HG03045 (cell line): ENCODE data around the gene FANCD2.
"Not testable (repeated sequence)": the region's sequence is repeated elsewhere in the genome, so short reads cannot be mapped to it uniquely, and the experiment has no call there.

Experiments
- ATAC-seq: cut with Tn5 transposase; IDR thresholded peaks from one replicate; pipeline ENCODE4 v1.9.1; 2021; ENCODE audit warnings: mild to moderate bottlenecking, moderate library complexity; ENCODE audit not compliant: unreplicated experiment

FANCD2 gene

DNA sequence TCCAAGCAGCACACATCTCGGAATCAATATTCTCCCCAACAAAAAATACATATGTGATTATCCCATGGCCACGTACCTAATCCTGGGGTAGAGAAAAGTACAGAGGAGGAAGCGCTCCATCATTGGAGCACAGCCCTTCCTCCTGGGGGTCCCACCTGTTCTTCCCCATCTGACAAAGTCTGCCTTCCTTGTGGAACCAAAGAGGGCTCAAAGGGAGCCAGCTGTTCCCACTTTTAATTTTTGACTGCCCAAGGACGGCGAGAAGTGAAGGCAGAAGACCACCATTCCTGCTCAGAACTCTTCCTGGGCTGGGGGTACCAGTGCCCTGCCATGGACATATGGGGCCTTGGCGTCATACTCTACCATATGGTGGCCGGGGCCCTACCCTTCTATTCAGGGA is 14.1 kb upstream of the FANCD2 start:
- ATAC-seq, result no peak

DNA sequence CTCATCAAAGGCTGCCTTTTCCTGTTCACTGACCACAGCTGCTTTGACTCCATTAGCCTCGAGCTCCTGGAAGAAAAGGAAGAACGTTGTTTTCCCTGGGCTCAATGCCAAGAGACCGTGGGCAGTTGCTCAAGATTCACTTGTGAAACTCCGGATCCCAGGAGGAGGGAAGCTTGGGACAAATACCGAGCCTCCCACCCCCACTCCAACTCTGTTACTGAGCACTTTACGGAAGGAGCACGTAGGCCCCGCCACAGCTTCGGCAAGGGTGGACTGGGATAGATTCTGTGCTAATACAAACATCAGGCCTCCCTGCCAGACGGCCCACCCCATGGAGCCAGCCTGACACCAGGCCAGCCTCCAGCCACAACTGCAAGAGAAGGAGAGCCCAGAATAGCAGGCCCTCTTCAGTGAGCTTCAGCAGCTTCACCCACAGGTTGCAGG is 10.8 kb upstream of the FANCD2 start:
- ATAC-seq, result no peak

DNA sequence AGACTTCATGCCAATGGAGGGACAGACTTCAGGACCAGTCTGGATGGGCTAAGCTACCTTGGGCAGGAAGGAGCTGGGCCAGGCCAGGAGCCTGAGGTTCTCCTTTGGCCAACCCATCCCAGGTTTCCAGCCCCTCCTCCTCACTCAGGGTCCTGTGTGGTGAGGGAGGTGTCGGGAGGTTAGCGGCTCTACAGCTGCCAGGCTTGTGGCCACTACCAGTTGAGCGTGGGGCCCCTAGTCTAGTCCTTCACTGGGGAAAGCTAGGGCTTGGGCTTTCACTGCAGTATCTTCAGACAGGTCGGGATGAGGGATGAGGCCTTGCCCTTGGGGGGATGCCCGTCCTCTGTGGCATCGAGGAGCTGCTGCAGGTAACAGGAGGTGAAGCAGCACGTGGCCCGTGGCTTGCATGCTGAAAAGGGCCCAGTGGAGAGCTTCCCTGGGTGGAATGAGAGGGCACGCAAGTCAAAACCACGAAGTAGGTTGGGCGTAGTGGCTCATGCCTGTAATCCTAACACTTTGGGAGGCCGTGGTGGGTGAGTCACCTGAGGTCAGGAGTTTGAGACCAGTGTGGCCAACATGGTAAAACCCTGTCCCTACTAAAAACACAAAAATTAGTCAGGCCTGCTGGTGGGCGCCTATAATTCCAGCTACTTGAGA is 8.5 kb upstream of the FANCD2 start:
- ATAC-seq, result no peak

DNA sequence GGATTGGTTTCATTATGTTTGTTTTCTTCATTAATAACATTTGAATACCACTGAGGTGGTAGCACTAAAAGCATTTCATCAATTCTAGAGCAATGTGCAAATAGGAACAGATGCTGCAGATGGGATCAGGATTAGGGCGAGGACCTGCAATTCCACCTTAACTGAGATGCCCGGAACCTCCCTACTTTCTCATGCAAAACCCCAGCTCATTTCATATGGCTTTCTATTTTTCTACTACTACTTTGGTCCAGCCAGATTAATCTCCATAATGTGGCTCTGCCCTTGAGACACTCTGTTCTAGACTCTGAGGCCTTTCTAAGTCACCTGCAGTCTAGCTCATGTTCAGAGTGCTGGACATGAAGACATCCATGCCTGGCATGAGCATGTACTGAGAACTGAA is 7.4 kb upstream of the FANCD2 start:
- ATAC-seq, result not testable (repeated sequence)

DNA sequence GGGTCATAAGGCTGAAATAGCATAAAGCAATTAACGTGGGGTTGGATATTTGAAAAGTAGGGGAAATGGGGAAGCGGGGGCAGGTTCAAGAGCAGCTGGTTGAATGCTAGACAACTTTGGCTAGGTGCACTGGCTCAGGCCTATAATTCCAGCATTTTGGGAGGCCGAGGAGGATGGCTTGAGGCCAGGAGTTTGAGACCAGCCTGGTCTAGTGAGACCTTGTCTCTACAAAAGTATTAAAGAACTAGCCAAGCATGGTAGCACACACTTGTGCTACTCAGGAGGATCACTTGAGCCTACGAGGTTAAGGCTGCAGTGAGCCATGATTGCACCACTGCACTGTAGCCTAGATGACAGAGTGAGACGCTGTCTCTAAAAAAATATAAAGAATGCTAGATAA is 6.9 kb upstream of the FANCD2 start:
- no peak for ATAC-seq

DNA sequence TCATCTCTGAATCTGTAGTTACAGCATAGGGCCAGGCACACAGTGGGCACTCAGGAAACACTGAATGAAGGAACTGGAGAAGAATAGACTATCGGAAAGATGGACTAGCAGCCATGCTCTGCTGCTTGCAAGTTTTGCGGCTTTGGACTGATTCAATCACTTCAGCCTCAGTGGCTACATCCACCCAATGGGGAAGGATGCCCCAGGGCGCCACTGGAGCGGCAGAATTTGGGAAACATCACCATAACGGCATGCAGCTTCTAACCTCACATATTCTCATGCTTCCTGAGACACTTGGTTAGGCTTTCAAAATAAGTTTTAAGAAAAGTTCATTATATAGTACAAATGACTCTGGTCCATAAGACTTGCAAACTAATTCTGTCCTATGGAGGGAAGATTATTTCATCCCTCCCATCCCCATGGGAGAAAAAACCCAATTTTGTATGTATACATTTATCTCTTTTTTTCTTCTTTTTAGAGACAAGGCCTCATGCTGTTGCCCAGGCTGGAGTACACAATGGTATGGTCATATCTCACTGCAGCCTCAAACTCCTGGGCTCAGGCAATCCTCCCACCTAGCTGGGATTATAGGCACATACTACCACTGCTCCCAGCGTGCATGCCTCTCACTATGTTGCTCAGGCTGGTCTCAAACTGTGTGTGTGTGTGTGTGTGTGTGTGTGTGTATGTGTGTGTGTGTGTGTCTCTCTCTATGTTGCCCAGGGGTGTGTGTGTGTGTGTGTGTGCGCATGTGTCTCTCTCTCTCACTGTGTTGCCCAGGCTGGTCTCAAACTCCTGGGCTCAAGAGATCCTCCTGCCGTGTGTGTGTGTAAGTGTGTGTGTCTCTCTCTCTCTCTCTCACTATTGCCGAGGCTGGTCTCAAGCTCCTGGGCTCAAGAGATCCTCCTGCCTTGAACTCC is 4.1 kb upstream of the FANCD2 start:
- ATAC-seq, result no peak

DNA sequence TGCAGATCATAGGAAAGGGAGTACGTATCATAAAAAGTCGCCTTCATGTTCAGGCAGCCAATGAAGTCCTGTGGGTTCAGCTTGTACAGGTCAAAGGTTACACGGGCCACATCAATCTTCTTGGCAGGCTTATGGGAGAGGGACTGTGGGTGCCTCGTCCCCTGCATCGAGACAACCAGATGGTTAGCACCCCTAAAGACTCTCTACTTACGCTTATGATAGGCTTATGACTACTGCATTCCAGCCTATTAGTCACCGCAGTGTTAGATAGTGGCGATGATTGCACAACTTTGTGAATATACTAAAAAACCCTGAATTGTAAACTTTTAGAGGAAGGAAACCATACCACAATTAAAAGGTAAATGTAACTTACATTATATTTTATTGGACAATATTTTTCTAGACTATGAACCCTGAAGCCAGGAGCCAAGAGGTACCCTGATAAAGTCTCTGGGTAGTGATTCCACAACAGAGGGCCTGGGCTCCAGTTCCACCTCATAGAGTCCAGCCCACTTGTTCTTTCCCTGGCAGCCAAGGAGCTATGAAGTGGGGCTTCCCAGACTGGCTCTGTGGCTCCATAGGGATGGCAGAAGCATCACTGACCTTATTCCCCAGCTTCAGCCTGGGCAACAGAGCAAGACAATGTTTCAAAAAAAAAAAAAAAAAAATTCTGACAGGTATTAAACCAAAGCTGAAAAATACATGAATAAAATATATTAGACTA is 2.5 kb upstream of the FANCD2 start:
- ATAC-seq, result no peak

DNA sequence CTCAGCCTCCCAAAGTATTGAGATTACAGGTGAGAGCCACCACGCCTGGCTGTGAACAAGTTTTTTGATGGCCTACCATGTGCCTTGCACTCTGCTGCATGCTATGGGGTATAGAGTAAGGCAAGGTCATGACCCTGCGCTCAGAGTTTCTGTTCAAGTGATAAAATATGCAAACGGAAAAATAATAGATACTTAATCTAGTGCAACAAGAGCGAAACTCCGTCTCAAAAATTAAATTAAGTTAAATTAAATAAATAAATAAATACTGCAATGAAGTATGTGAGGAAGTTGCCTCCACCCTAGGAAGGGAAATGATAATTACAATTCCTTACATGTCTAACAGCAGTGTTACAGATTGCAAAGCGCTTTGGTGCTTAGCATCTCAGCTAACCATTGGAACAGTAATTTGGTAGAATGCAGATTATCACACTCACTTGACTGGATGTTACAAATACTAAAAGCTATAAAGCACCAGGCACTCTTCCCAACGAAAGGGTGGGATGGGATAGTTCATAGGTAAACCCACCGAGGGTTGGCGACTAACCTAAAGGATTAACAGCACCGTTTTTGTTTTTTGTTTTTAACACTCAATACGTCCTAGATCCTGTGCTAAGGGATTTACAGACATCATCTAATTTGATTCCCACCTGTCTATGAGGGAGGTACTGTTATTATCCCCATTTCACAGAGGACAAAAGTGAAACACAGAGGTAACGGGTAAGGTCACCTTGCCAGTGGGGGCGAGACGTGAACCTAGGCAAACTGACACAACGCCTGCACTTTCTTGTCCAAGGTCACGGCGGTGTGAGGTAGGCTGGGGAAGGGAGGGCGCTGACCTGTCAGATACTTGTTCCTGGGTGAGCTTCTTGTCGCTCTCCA is 793 bp upstream of the FANCD2 start:
- no peak for ATAC-seq

DNA sequence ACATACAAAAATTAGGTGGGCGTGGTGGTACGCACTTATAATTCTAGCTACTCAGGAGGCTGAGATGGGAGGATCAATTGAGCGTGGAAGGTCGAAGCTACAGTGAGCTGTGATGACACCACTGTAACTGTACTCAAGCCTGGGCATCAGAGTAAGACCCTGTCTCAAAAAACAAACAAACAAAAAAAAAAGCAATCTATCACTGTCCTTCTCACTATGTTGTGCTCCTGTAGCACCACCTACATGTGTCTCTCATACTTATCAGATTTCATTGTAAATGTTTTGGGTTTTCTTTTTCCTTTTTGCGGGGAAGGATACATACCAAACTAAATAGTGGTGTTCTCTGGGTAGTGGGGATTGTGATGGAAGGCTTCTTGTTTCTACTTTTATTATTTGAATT is 14.8 kb downstream of the FANCD2 start:
- no peak for ATAC-seq

DNA sequence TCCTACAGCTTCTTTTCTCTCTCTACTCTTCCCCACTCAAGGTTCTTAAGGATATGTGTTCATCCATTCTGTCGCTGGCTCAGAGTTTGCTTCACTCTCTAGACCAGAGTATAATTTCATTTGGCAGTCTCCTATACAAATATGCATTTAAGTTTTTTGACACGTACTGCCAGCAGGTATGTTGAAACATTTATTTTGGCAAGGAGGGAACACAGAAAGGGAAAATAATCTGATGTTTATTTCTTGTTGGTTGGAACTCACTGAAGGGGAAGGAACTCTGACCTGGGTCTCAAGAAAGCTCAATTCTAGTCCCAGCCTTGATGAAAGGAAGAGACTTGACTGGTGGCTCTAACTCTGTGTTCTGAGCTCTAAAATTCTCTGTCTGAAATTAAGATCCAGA is 21.6 kb downstream of the FANCD2 start:
- ATAC-seq, result no peak

DNA sequence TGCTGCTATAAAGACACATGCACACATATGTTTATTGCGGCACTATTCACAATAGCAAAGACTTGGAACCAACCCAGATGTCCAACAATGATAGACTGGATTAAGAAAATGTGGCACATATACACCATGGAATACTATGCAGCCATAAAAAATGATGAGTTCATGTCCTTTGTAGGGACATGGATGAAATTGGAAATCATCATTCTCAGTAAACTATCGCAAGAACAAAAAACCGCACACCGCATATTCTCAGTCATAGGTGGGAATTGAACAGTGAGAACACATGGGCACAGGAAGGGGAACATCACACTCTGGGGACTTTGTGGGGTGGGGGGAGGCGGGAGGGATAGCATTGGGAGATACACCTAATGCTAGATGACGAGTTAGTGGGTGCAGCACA is 26.8 kb downstream of the FANCD2 start:
- not testable (repeated sequence) for ATAC-seq

DNA sequence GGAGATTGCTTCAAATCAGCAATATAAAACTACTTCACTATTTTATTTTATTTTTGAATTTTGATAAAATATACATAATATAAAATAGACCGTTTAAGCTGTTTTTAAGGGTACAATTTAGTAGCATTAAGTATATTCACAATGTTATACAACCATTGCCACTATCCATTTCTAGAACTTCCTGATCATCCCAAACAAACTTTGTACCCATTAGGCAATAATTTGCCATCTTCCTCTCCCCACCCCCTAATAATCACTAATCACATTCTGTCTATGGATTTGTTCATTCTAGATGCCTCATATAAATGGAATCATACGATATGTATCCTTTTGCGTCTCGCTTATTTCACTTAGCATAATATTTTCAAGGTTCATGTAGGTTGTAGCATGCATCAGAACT is 28.9 kb downstream of the FANCD2 start:
- ATAC-seq, result no peak

DNA sequence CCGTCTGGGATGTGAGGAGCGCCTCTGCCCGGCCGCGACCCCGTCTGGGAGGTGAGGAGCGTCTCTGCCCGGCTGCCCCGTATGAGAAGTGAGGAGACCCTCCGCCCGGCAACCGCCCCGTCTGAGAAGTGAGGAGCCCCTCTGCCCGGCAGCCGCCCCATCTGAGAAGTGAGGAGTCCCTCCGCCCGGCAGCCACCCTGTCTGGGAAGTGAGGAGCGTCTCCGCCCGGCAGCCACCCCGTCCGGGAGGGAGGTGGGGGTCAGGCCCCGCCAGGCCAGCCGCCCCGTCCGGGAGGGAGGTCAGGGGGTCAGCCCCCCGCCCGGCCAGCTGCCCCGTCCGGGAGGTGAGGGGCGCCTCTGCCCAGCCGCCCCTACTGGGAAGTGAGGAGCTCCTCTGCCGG is 43.8 kb downstream of the FANCD2 start:
- ATAC-seq, result not testable (repeated sequence)

DNA sequence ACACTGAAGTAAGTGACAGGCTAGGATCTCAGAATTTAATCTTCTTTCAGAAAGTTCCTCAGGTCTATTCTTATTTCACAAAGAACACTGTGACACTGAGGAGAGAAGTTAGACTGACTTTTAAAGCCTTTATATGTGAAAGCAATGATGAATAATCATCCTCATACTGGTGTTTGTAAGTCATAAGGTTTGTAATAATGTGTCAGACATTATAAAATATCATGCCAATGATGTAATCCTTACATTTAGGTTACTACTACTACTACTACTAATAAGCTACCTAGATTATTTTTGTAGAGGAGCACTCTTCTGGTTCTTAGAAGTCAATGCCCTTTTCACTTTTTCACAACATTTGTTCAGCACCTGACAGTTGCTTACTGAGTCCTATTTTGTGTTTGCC is 48.4 kb downstream of the FANCD2 start:
- no peak for ATAC-seq

DNA sequence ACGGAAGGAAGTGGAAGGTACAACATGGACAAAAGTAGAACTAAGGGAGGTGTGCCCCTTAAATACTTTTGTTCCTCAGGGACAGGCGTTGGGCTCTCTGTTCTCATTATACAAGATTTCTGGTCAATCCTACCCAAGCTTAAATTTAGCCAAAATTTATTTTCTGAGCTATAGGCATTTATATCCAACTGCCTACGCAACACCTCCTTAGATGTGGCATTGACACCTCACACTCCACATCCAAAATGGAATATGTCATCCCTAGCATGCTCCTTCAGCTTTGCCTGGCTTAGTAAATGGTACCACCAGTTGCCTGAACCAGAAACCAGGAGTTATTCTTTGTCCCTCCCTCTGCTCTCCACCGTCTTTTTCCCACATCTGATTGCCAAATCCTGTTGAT is 55.6 kb downstream of the FANCD2 start:
- ATAC-seq, result no peak

DNA sequence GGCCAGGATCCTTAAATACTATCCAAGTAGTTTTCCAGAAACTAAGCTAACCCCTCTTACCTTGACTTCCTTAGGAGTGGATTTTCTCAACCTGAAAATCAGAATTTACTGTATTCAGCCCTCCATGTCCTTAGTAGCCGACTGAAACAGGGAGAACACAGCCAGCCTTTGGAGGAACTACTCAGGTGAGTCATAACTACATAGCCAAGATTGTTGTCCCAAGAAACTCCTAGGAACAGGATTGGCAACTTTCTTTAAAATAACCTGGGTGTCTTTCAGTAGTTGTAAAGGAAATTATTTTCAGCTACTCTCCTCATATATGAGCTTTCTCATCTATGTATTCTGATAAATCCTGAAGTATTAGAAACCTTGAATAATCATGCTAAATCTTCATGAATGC is 59.5 kb downstream of the FANCD2 start:
- ATAC-seq, result no peak

DNA sequence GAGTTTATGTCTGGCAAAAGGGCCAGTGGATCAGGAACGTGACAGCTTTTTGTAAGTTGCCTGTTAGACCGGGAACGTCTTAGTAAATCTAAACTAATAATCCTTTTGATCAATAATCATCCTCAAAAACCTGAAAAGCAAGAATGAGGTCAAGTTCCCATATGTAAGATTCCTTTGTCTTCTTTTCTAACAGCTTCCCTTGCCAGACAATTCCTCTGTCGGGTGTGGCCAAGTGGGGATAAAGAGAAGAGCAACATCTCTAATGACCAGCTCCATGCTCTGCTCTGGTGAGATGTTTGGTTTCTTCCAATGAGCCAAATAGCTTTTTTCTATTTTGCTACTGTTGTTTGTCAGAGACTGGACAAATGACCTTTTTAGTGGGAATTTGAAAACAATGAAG is 62.0 kb downstream of the FANCD2 start:
- no peak for ATAC-seq

DNA sequence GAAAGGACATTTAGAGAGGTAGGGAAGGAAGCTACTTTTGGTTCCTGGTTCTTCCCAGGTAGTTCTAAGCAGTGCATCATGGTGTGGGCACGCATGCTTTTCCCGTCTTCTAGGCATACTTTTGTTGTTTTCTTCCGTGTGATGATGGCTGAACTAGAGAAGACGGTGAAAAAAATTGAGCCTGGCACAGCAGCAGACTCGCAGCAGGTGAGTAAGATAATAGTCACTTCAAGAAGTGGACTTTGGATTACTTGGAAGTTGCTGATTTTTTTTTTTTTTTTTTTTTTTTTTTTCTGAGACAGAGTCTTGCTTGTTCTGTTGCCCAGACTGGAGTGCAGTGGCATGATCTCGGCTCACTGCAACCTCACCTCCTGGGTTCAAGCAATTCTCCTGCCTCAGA is 63.9 kb downstream of the FANCD2 start:
- no peak for ATAC-seq

DNA sequence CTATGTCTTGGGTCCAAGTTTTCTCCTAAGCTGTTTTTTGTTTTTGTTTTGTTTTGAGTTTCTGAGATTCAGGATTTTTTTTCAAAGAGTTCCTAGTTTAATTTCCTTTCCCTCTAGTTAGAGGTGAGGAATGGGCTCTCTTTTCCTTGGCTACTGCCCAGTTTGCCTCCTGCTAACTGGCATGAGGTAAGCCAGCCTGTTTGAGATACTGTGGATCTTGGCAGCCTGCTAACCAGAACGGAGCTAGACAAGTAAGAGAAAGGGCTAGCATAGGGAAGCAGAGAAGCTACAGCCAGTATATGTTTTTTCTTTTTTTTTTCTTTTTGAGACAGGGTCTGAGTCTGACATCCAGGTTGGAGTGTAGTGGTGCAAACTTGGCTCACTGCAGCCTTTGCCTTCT is 64.5 kb downstream of the FANCD2 start:
- not testable (repeated sequence) for ATAC-seq

DNA sequence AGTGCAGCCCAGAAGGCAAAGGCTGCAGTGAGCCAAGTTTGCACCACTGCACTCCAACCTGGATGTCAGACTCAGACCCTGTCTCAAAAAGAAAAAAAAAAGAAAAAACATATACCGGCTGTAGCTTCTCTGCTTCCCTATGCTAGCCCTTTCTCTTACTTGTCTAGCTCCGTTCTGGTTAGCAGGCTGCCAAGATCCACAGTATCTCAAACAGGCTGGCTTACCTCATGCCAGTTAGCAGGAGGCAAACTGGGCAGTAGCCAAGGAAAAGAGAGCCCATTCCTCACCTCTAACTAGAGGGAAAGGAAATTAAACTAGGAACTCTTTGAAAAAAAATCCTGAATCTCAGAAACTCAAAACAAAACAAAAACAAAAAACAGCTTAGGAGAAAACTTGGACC is 65.2 kb downstream of the FANCD2 start:
- not testable (repeated sequence) for ATAC-seq

DNA sequence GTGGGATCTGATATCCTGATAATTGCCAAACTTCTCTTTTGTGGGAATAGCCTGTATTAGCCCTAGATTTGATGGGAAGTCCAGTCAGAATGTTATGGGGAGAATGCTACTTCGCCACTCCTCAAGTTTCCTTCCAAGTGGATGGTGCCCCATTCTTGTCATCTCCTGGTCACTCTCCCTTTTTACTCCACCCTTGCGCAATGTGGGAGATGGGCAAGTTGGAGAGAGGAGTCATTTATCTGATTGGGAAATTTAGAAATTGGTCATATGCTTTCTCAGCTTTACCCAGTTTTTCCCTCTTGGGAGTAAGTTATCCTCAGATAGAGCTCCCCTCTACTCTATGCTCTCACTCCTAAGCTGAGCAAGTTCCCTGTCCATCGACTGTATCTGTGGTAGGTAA is 67.4 kb downstream of the FANCD2 start:
- no peak for ATAC-seq
